K562 (cell line): ENCODE measurements around the gene PPM1G. TPM values are rescaled to one million over a fixed set of nuclear protein-coding genes. Genes with fewer than 3 reads are reported as not detected.

Experiments
- ADNP ChIP-seq: fragments of 200-800 bp; sonication (Bioruptor generic); IDR thresholded peaks from 2 replicates; pipeline ENCODE4 v1.6.1; 2016; ENCODE audit warnings: missing genetic modification characterization, missing compliant biosample characterization
- FOS ChIP-seq: IDR thresholded peaks from 3 replicates; pipeline ENCODE4 v1.6.1; 2011; ENCODE audit not compliant: insufficient read length; ENCODE audit errors: extremely low read depth
- FOXA3 ChIP-seq, 2 experiments: fragments of 450-650 bp in 1 of 2; sonication (generic) in 1 of 2; formaldehyde crosslinking; IDR thresholded peaks in 1 of 2; conservative IDR thresholded peaks in 1 of 2; 2 replicates each; pipeline versions ENCODE4 v1.4.0 to v1.8.0; 2020 to 2022; ENCODE audit warnings: mild to moderate bottlenecking in 2 of 2, missing genetic modification reagents in 1 of 2
- FUS ChIP-seq: fragments of 200-400 bp; formaldehyde crosslinking; optimal IDR thresholded peaks from 2 replicates; pipeline ENCODE3; 2017; ENCODE audit warnings: low read depth, low read length
- POLR2H ChIP-seq: IDR thresholded peaks from 2 replicates; pipeline ENCODE4 v1.6.1; 2016; ENCODE audit warnings: missing genetic modification characterization, low read depth, mild to moderate bottlenecking, control low read depth, missing compliant biosample characterization, moderate library complexity
- POLR3G ChIP-seq: IDR thresholded peaks from 2 replicates; pipeline ENCODE4 v1.6.1; 2011; ENCODE audit not compliant: insufficient read length, insufficient replicate concordance; ENCODE audit errors: extremely low read depth
- RBFOX2 ChIP-seq: fragments of 200-400 bp; formaldehyde crosslinking; IDR thresholded peaks from 2 replicates; pipeline ENCODE4 v1.6.1; 2017; ENCODE audit warnings: low read depth, mild to moderate bottlenecking, low read length, moderate library complexity
- SIX5 ChIP-seq, 2 experiments: IDR thresholded peaks; 2 replicates each; pipeline ENCODE4 v1.6.1; 2011; ENCODE audit warnings: low read length in 2 of 2, borderline replicate concordance in 1 of 2, low read depth in 1 of 2, mild to moderate bottlenecking in 1 of 2, moderate library complexity in 1 of 2; ENCODE audit not compliant: insufficient read depth in 1 of 2
- SNIP1 ChIP-seq: fragments of 450-650 bp; IDR thresholded peaks from 2 replicates; pipeline ENCODE4 v1.7.1; 2017; ENCODE audit warnings: low read depth, mild to moderate bottlenecking
- SRSF9 ChIP-seq: fragments of 200-400 bp; formaldehyde crosslinking; IDR thresholded peaks from 2 replicates; pipeline ENCODE4 v1.6.1; 2017; ENCODE audit warnings: low read depth, low read length, borderline replicate concordance
- STAG1 ChIP-seq: sonication (generic); formaldehyde crosslinking; IDR thresholded peaks from 2 replicates; pipeline ENCODE4 v1.5.0; 2020; ENCODE audit warnings: missing genetic modification reagents, borderline replicate concordance
- ZBED1 ChIP-seq: IDR thresholded peaks from 2 replicates; pipeline ENCODE4 v1.6.1; 2014
- ZNF133 ChIP-seq: fragments of 250-450 bp; sonication (Bioruptor Pico); IDR thresholded peaks from 2 replicates; pipeline ENCODE4 v1.4.0; 2020; ENCODE audit warnings: mild to moderate bottlenecking
- ZNF146 ChIP-seq: IDR thresholded peaks from one replicate; pipeline ENCODE4 v1.6.1; 2018; ENCODE audit warnings: missing compliant biosample characterization; ENCODE audit not compliant: unreplicated experiment
- ZNF184 ChIP-seq: sonication (generic); formaldehyde crosslinking; IDR thresholded peaks from 2 replicates; pipeline ENCODE4 v1.5.0; 2020; ENCODE audit warnings: missing genetic modification reagents
- ZNF239 ChIP-seq: fragments of 250-450 bp; sonication (Bioruptor Pico); IDR thresholded peaks from 2 replicates; pipeline ENCODE4 v1.4.0; 2020; ENCODE audit warnings: mild to moderate bottlenecking
- ZNF551 ChIP-seq: fragments of 250-450 bp; sonication (Bioruptor Pico); IDR thresholded peaks from 2 replicates; pipeline ENCODE4 v1.5.0; 2021; ENCODE audit warnings: mild to moderate bottlenecking, moderate library complexity
- ZNF780A ChIP-seq: fragments of 250-450 bp; sonication (Bioruptor Pico); IDR thresholded peaks from 2 replicates; pipeline ENCODE4 v1.5.0; 2021; ENCODE audit warnings: mild to moderate bottlenecking
- polyA plus RNA-seq, 8 experiments: library from polyadenylated mRNA; depleted of rRNA in 4 of 8; stranded (reverse) in 5 of 8; unstranded in 3 of 8; fragments of >200 nt; fragmentation: Nextera tagmentation in 2 of 8; fragmentation: Illumina TruSeq in 1 of 8; extraction: Ambion mirVana in 2 of 8; extraction: Trizol in 1 of 8; gene quantifications; 2 replicates each; pipeline versions ENCODE4 v1.2.1 to v1.2.3, GENCODE V29; 2011 to 2014; ENCODE audit warnings: inconsistent platforms in 1 of 8, missing spikeins in 1 of 8
- total RNA-seq, 7 experiments: library from RNA; depleted of rRNA in 6 of 7; stranded (reverse); fragments of >200 nt in 6 of 7; fragmentation: Illumina TruSeq in 2 of 7; extraction: Trizol in 2 of 7; gene quantifications; 2 replicates each; pipeline versions ENCODE4 v1.2.1 to v1.2.3, GENCODE V29; 2011 to 2021; ENCODE audit warnings: low replicate concordance in 1 of 7
- TF ChIP-seq, protein P1 (sequence below): IDR thresholded peaks from 3 replicates; pipeline ENCODE4 v1.6.1; 2011; ENCODE audit warnings: borderline replicate concordance, mild to moderate bottlenecking; ENCODE audit not compliant: insufficient read length, insufficient read depth
- TF ChIP-seq, protein P2 (sequence below): fragments of 450-650 bp; IDR thresholded peaks from 2 replicates; pipeline ENCODE4 v1.6.1; 2016
- TF ChIP-seq, protein P3 (sequence below): fragments of 250-450 bp; sonication (Bioruptor Pico); IDR thresholded peaks from 2 replicates; pipeline ENCODE4 v1.5.0; 2021
- TF ChIP-seq, protein P4 (sequence below): sonication (generic); formaldehyde crosslinking; IDR thresholded peaks from 2 replicates; pipeline ENCODE4 v1.8.0; 2022; ENCODE audit warnings: missing genetic modification reagents, mild to moderate bottlenecking, borderline replicate concordance

PPM1G gene
- total and polyA plus RNA-seq, 9 of the 15 experiments (the other 6 are each of a cell fraction or from before 2014, with no cell fraction given) = 61.7 to 230 (median 153) TPM

DNA sequence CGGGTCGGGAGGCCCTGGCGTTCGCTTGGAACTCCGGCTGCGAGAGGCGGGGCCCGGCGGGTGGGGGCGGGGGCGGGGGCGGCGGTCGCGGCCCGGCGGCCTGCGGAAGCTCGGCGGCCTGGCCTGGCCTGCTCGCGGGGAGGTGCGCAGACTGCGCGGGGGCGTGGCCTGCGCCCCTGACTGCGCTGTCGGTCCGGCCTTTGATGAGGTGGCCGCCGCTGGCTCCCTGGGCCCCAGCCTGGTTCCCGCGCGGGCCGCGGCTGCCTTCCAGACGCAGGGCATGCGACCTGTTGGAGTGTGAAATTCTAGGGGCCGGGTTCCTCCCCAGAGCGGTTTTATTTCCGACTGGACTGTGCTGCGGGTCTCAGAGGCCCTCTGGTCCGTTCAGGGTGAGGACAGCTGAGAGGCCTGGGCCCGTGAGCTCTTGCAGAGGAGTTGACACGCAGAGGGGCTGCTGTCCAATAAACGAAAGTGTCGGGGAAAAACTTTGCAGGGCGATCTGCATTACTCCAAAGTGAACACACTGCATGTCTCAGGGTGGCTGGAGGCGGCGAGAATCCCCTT is 19.7 kb upstream of the PPM1G start (continued):
- TF ChIP-seq ZNF551 (CRISPR knock-in tag) (no peak), ZNF184 (CRISPR knock-in tag) (no peak), ZNF133 (CRISPR knock-in tag) (no peak), SIX5 (IDR thresholded peaks at IDR 0.05; ENCODE audit: borderline replicate concordance in 1 of 2, insufficient read depth in 1 of 2, low read depth in 1 of 2, low read length in 2 of 2) (no peak), ZNF239 (CRISPR knock-in tag) (no peak), STAG1 (CRISPR knock-in tag) (no peak), POLR3G (no peak), RBFOX2 (peak; percentile 3), POLR2H (tag) (no peak), FOS (no peak), SNIP1 (no peak), SRSF9 (no peak), FOXA3 (CRISPR knock-in tag; conservative IDR thresholded peaks at IDR 0.05 in 1 of 2, IDR thresholded peaks at IDR 0.05 in 1 of 2) (no peak), ADNP (tag) (no peak), ZBED1 (peak; percentile 18; the same call in 1 of the 2 replicates), FUS (no peak), ZNF146 (CRISPR knock-in tag) (no peak), ZNF780A (CRISPR knock-in tag) (no peak)
- TF ChIP-seq, protein P1, sequence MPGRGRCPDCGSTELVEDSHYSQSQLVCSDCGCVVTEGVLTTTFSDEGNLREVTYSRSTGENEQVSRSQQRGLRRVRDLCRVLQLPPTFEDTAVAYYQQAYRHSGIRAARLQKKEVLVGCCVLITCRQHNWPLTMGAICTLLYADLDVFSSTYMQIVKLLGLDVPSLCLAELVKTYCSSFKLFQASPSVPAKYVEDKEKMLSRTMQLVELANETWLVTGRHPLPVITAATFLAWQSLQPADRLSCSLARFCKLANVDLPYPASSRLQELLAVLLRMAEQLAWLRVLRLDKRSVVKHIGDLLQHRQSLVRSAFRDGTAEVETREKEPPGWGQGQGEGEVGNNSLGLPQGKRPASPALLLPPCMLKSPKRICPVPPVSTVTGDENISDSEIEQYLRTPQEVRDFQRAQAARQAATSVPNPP = no peak
- TF ChIP-seq, protein P2, sequence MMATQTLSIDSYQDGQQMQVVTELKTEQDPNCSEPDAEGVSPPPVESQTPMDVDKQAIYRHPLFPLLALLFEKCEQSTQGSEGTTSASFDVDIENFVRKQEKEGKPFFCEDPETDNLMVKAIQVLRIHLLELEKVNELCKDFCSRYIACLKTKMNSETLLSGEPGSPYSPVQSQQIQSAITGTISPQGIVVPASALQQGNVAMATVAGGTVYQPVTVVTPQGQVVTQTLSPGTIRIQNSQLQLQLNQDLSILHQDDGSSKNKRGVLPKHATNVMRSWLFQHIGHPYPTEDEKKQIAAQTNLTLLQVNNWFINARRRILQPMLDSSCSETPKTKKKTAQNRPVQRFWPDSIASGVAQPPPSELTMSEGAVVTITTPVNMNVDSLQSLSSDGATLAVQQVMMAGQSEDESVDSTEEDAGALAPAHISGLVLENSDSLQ = peak; percentile 60
- TF ChIP-seq, protein P3, sequence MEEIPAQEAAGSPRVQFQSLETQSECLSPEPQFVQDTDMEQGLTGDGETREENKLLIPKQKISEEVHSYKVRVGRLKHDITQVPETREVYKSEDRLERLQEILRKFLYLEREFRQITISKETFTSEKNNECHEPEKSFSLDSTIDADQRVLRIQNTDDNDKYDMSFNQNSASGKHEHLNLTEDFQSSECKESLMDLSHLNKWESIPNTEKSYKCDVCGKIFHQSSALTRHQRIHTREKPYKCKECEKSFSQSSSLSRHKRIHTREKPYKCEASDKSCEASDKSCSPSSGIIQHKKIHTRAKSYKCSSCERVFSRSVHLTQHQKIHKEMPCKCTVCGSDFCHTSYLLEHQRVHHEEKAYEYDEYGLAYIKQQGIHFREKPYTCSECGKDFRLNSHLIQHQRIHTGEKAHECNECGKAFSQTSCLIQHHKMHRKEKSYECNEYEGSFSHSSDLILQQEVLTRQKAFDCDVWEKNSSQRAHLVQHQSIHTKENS (CRISPR knock-in tag) = no peak
- TF ChIP-seq, protein P4, sequence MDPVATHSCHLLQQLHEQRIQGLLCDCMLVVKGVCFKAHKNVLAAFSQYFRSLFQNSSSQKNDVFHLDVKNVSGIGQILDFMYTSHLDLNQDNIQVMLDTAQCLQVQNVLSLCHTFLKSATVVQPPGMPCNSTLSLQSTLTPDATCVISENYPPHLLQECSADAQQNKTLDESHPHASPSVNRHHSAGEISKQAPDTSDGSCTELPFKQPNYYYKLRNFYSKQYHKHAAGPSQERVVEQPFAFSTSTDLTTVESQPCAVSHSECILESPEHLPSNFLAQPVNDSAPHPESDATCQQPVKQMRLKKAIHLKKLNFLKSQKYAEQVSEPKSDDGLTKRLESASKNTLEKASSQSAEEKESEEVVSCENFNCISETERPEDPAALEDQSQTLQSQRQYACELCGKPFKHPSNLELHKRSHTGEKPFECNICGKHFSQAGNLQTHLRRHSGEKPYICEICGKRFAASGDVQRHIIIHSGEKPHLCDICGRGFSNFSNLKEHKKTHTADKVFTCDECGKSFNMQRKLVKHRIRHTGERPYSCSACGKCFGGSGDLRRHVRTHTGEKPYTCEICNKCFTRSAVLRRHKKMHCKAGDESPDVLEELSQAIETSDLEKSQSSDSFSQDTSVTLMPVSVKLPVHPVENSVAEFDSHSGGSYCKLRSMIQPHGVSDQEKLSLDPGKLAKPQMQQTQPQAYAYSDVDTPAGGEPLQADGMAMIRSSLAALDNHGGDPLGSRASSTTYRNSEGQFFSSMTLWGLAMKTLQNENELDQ = no peak
